ENCODE results near the gene MDH1.

DNA sequence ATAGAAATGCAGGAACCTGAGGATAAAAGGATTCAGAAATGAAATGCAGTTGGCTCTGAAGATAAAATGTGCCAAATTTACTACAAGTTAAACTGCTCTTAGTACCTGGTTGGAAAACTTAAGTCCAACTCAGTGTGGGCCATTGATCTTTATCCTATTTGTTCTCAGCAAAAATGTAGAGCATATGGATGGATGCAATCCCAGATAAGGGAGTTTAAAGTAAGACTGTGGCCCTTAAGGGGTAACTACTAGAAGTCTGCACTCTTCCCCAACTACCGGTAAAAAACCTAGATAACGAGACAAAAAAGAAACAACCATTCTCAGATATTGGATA lies 63.9 kb downstream of the MDH1 start:
- TF ChIP-seq, protein P1, sequence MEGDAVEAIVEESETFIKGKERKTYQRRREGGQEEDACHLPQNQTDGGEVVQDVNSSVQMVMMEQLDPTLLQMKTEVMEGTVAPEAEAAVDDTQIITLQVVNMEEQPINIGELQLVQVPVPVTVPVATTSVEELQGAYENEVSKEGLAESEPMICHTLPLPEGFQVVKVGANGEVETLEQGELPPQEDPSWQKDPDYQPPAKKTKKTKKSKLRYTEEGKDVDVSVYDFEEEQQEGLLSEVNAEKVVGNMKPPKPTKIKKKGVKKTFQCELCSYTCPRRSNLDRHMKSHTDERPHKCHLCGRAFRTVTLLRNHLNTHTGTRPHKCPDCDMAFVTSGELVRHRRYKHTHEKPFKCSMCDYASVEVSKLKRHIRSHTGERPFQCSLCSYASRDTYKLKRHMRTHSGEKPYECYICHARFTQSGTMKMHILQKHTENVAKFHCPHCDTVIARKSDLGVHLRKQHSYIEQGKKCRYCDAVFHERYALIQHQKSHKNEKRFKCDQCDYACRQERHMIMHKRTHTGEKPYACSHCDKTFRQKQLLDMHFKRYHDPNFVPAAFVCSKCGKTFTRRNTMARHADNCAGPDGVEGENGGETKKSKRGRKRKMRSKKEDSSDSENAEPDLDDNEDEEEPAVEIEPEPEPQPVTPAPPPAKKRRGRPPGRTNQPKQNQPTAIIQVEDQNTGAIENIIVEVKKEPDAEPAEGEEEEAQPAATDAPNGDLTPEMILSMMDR (IDR thresholded peaks at IDR 0.05) = no peak
- no peak for TF ChIP-seq EZH2 (IDR thresholded peaks at IDR 0.05; ENCODE audit: borderline replicate concordance, insufficient read depth, low read depth, low read length, poor library complexity, severe bottlenecking)

Data from B cell (primary cell).